Transverse colon (tissue), 4 donors: ENCODE data around the gene TSG101. TPM values are rescaled to one million over a fixed set of nuclear protein-coding genes. Genes with fewer than 3 reads are reported as not detected.

ENCODE experiments used
- DNase-seq: peaks from one replicate; pipeline ENCODE4 v3.0.0-alpha.2; 2019
- H3K27ac ChIP-seq, 4 donors: fragments of 200-600 bp; sonication (generic); 2 replicates each; pipeline ENCODE4 v1.5.1; 2016 to 2018; ENCODE audit warnings: inconsistent platforms in 4 of 4
- H3K27me3 ChIP-seq: fragments of 200-600 bp; sonication (generic); 2 replicates; pipeline ENCODE4 v1.5.1; 2017; ENCODE audit warnings: inconsistent platforms
- H3K36me3 ChIP-seq, 4 donors: fragments of 200-600 bp; sonication (generic); 2 replicates each; pipeline ENCODE4 v1.5.1; 2017 to 2019; ENCODE audit warnings: inconsistent platforms in 4 of 4
- H3K4me1 ChIP-seq, 4 donors: fragments of 200-600 bp; sonication (generic); 2 replicates each; pipeline ENCODE4 v1.5.1; 2017 to 2020; ENCODE audit warnings: inconsistent platforms in 4 of 4
- H3K4me3 ChIP-seq, 4 donors: fragments of 200-600 bp; sonication (generic); 1 replicate in 1 of 4; 2 replicates in 3 of 4; pipeline versions ENCODE4 v1.5.1 to v1.6.1; 2017 to 2019; ENCODE audit warnings: inconsistent platforms in 4 of 4
- H3K9me3 ChIP-seq, 2 donors: fragments of 200-600 bp; sonication (generic); 2 replicates each; pipeline ENCODE4 v1.5.1; 2017 to 2019; ENCODE audit warnings: inconsistent platforms in 2 of 2
- CTCF ChIP-seq, 5 experiments: fragments of 200-600 bp in 3 of 5; fragments of 450-650 bp in 2 of 5; sonication (generic) in 3 of 5; IDR thresholded peaks; 1 replicate in 2 of 5; 2 replicates in 3 of 5; pipeline ENCODE4 v1.5.1; 2016 to 2017; ENCODE audit warnings: antibody characterized with exemption in 5 of 5, inconsistent platforms in 3 of 5, mild to moderate bottlenecking in 2 of 5, moderate library complexity in 1 of 5
- EP300 ChIP-seq: sonication (generic); formaldehyde crosslinking; IDR thresholded peaks from one replicate; pipeline ENCODE4 v1.6.1; 2017; ENCODE audit warnings: antibody characterized with exemption, low read depth
- POLR2A ChIP-seq: fragments of 450-650 bp; IDR thresholded peaks from one replicate; pipeline ENCODE4 v1.6.1; 2016; ENCODE audit warnings: antibody characterized with exemption, mild to moderate bottlenecking, moderate library complexity
- POLR2AphosphoS5 ChIP-seq, 3 donors: sonication (generic); formaldehyde crosslinking; IDR thresholded peaks; one replicate each; pipeline ENCODE4 v1.6.1; 2016; ENCODE audit warnings: antibody characterized with exemption in 3 of 3
- WGBS, 2 donors: methylation state at CpG; one replicate each; pipeline ENCODE4 v1.1.5; 2018; ENCODE audit warnings: low coverage in 1 of 2; 5-methylcytosine and 5-hydroxymethylcytosine counted together
- in situ Hi-C, 4 donors: fragments of 200-750 bp; cut with MboI; loops; one replicate each; pipeline versions ENCODE4 v1.15.0 to v1.15.1; 2017; ENCODE audit warnings: low sequenced_read_pairs in 3 of 4, low pct_ligation_motif_present in 1 of 4, low pct_unique_long_range_greater_than_20kb in 1 of 4
- intact Hi-C: fragments of 100-400 bp; cut with DNase I; formaldehyde crosslinking; loops from one replicate; pipeline ENCODE4 v1.15.1; 2023; ENCODE audit warnings: low total_unique reads
- total RNA-seq, 4 donors: library from RNA; depleted of rRNA; stranded (reverse); fragments of >200 nt; gene quantifications; one replicate each; pipeline ENCODE4 v1.1.0, GENCODE V29; 2016

The TSG101 gene
- total RNA-seq, 4 donors from 2014 or later, result 32.2 to 95.8 (median 81.2) TPM

GRCh38 chr11:18521122-18521521 lies 5.6 kb downstream of the TSG101 start:
- WGBS, 2 donors, result 89 to 97% methylated on average over 2 to 3 of the region's 3 CpGs
- H3K4me1 ChIP-seq, result peaks cover 0 to 36% (median 9%) of the 10 kb centered on the region in 4 donors
- H3K4me3 ChIP-seq, result no peak overlapping the region
- H3K9me3 ChIP-seq, result no peaks in the 10 kb centered on the region
- no peak overlapping the region for H3K27ac ChIP-seq
- no peaks in the 10 kb centered on the region for H3K27me3 ChIP-seq
- no peak for DNase-seq
- no peaks in the 10 kb centered on the region for H3K36me3 ChIP-seq
- intact Hi-C loops, result loop anchor here (10.0 kb wide), 1 partner anchor 206 kb away; no protein-coding TSS in a partner anchor
- in situ Hi-C loops, result loop anchor here in 3 of 4 donors (10.0 to 25.0 kb wide), 3 partner anchors 126 to 196 kb away; partner anchors contain the start of genes GTF2H1 (in 2 of the 3), HPS5 (in 2 of the 3) and LDHA (in 2 of the 3)
- TF ChIP-seq POLR2AphosphoS5 (IDR thresholded peaks at IDR 0.05), result no peak

DNA sequence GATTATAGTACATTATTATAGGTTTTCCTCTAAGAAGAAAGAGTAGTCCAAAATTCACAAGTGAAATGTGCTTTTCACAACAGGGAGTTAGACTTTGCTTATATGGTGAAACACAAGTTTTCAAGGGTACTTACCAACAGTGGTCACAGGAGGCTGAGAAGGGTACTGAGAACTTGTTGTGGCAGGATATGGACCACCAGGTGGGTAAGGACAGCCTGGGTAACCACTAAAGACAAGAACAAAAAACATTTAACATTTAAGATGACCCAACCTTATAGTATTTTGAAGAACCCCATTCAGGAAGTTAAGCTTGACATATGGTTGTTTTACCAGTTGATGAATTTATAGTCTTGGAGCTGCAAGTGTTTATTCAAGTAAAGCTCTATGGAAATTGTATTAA lies 24.4 kb downstream of the TSG101 start:
- intact Hi-C loops, result no loop called here
- Histone ChIP-seq H3K27ac (no peak overlapping the region), H3K36me3 (peaks cover 0 to 72% (median 26%) of the 10 kb centered on the region in 4 donors), H3K27me3 (no peaks in the 10 kb centered on the region), H3K9me3 (no peaks in the 10 kb centered on the region), H3K4me3 (no peak overlapping the region), H3K4me1 (no peaks in the 10 kb centered on the region)
- TF ChIP-seq CTCF (IDR thresholded peaks at IDR 0.05), result no peak
- TF ChIP-seq POLR2A, result no peak
- no peak for TF ChIP-seq POLR2AphosphoS5 (IDR thresholded peaks at IDR 0.05)
- TF ChIP-seq EP300, result no peak
- DNase-seq, result no peak
- in situ Hi-C loops, result loop anchor here in 1 of 4 donors (25.0 kb wide), 1 partner anchor 165 kb away; no protein-coding TSS in a partner anchor

- intact Hi-C loops (no loop called here), in situ Hi-C loops (loop anchor here in 1 of 4 donors (25.0 kb wide), 1 partner anchor 164 kb away; no protein-coding TSS in a partner anchor)
- no peak for DNase-seq
- WGBS, 2 donors, result 91 to 92% methylated on average over 1 of the region's 1 CpG
- Histone ChIP-seq H3K27ac (no peak overlapping the region), H3K4me3 (no peak overlapping the region), H3K4me1 (no peaks in the 10 kb centered on the region), H3K36me3 (peaks cover 0 to 74% (median 22%) of the 10 kb centered on the region in 4 donors), H3K9me3 (no peaks in the 10 kb centered on the region), H3K27me3 (no peaks in the 10 kb centered on the region)
- TF ChIP-seq CTCF (IDR thresholded peaks at IDR 0.05), result no peak
Measured at GRCh38 chr11:18501629-18502028, 25.1 kb downstream of the TSG101 start.

DNA sequence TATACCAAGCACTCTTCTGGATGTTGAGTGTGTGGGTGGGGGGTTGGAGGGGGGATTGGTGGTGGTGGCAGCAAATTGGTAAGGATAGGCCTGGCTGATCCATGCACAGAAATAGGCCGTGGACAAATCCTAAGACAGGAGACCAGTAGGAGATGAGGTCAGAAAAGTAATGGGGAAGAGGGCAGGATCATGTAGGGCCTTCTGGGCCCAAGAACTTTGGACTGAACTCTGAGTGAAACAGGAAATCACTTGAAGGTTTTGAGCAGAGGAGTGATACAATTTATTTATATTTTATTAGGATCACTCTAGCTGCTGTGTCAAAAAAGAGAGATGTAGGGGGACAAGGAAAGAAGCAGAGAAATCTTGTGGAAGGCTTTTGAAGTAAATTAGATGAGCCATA lies 28.7 kb downstream of the TSG101 start:
- intact Hi-C loops, result no loop called here
- in situ Hi-C loops, result no loop called here
- no peak for TF ChIP-seq EP300
- TF ChIP-seq POLR2A, result no peak
- TF ChIP-seq POLR2AphosphoS5 (IDR thresholded peaks at IDR 0.05), result no peak
- no peak for TF ChIP-seq CTCF (IDR thresholded peaks at IDR 0.05)
- Histone ChIP-seq H3K36me3 (peaks cover 0 to 67% (median 15%) of the 10 kb centered on the region in 4 donors), H3K9me3 (no peaks in the 10 kb centered on the region), H3K4me3 (no peak overlapping the region), H3K27ac (no peak overlapping the region), H3K27me3 (no peaks in the 10 kb centered on the region), H3K4me1 (peaks cover 0 to 2% (median 0%) of the 10 kb centered on the region in 4 donors)
- 84 to 90% methylated on average over 1 of the region's 1 CpG for WGBS, 2 donors
- DNase-seq, result no peak

DNA sequence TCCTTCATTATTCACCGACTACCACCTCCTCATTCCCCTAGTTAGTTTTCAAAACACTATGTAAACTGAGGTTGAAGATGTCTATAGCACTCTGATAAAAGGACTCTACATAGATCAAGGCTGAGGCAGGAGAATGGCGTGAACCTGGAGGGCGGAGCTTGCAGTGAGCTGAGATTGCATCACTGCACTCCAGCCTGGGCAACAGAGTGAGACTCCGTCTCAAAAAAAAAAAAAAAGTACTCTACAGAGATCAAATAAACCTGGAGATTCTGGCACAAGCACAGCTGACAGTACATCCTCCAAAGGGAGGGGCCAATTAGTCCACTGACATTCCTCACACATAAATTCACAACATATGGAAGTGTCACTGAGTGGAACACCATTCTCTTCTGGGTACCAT lies 31.0 kb downstream of the TSG101 start:
- intact Hi-C loops, result no loop called here
- 86 to 100% methylated on average over 3 to 4 of the region's 4 CpGs for WGBS, 2 donors
- in situ Hi-C loops, result no loop called here

More for the DNA sequence above, 31.0 kb downstream of the TSG101 start:
- Histone ChIP-seq H3K4me1 (peaks cover 0 to 5% (median 0%) of the 10 kb centered on the region in 4 donors), H3K27me3 (no peaks in the 10 kb centered on the region), H3K36me3 (peaks cover 0 to 44% (median 5%) of the 10 kb centered on the region in 4 donors), H3K4me3 (no peak overlapping the region), H3K27ac (no peak overlapping the region), H3K9me3 (no peaks in the 10 kb centered on the region)
- no peak for TF ChIP-seq EP300
- no peak for TF ChIP-seq POLR2A
- no peak for TF ChIP-seq POLR2AphosphoS5 (IDR thresholded peaks at IDR 0.05)
- TF ChIP-seq CTCF (IDR thresholded peaks at IDR 0.05), result no peak
- no peak for DNase-seq
